ENCODE data around the gene CNTNAP1. TPM values are rescaled to one million over a fixed set of nuclear protein-coding genes. Genes with fewer than 3 reads are reported as not detected.

CNTNAP1 gene
- total RNA-seq, 6 experiments from 2014 or later = 26.0 to 43.7 (median 37.7) TPM

GRCh38 chr17:42673885-42674754, 8.2 kb upstream of the CNTNAP1 start:
- Mint-ChIP-seq H3K9me3 (no peaks in the 10 kb centered on the region), H3K27ac (peak overlapping the region; percentile 52), H3K36me3 (ENCODE audit: low read depth) (peaks cover 15% of the 10 kb centered on the region), H3K4me3 (peak overlapping the region; percentile 86), H3K27me3 (ENCODE audit: insufficient read depth) (peaks cover 1% of the 10 kb centered on the region), H3K4me1 (ENCODE audit: low read depth) (peaks cover 33% of the 10 kb centered on the region)
- DNase-seq = no peak
- peak; percentile 79 for TF ChIP-seq CTCF (IDR thresholded peaks at IDR 0.05)

GRCh38 chr17:42674755-42675347, 7.5 kb upstream of the CNTNAP1 start:
- Mint-ChIP-seq H3K4me3 (peak overlapping the region; percentile 86), H3K4me1 (ENCODE audit: low read depth) (peaks cover 37% of the 10 kb centered on the region), H3K27me3 (ENCODE audit: insufficient read depth) (peaks cover 1% of the 10 kb centered on the region; the same call in 1 of the 2 replicates), H3K36me3 (ENCODE audit: low read depth) (peaks cover 12% of the 10 kb centered on the region), H3K27ac (peak overlapping the region; percentile 52; the same call in 1 of the 2 replicates), H3K9me3 (no peaks in the 10 kb centered on the region)
- no peak for TF ChIP-seq CTCF (IDR thresholded peaks at IDR 0.05)
- DNase-seq = no peak

GRCh38 chr17:42675348-42675964, 6.9 kb upstream of the CNTNAP1 start:
- no peak for TF ChIP-seq CTCF (IDR thresholded peaks at IDR 0.05)
- no peaks in the 10 kb centered on the region for H3K9me3 Mint-ChIP-seq
- peaks cover 41% of the 10 kb centered on the region for H3K4me1 Mint-ChIP-seq (ENCODE audit: low read depth)
- H3K36me3 Mint-ChIP-seq (ENCODE audit: low read depth) = peaks cover 12% of the 10 kb centered on the region
- no peak for DNase-seq
- peaks cover 1% of the 10 kb centered on the region; the same call in 1 of the 2 replicates for H3K27me3 Mint-ChIP-seq (ENCODE audit: insufficient read depth)
- no peak overlapping the region for H3K27ac Mint-ChIP-seq
- H3K4me3 Mint-ChIP-seq = peak overlapping the region; percentile 86

- Mint-ChIP-seq H3K4me1 (ENCODE audit: low read depth) (peaks cover 46% of the 10 kb centered on the region), H3K9me3 (no peaks in the 10 kb centered on the region), H3K27ac (peak overlapping the region; percentile 62), H3K27me3 (ENCODE audit: insufficient read depth) (peaks cover 4% of the 10 kb centered on the region), H3K36me3 (ENCODE audit: low read depth) (peaks cover 9% of the 10 kb centered on the region), H3K4me3 (peak overlapping the region; percentile 86)
- no peak for TF ChIP-seq CTCF (IDR thresholded peaks at IDR 0.05)
- peak; percentile 56 for DNase-seq
These were observed 6.3 kb upstream of the CNTNAP1 start for GRCh38 chr17:42675965-42676423.

- Mint-ChIP-seq H3K27me3 (ENCODE audit: insufficient read depth) (peaks cover 7% of the 10 kb centered on the region), H3K4me1 (ENCODE audit: low read depth) (peaks cover 49% of the 10 kb centered on the region), H3K27ac (peak within 1 kb of the TSS; percentile 89), H3K4me3 (peak within 1 kb of the TSS; percentile 86), H3K36me3 (ENCODE audit: low read depth) (peaks cover 4% of the 10 kb centered on the region), H3K9me3 (no peaks in the 10 kb centered on the region)
- peak; percentile 21 for DNase-seq
- TF ChIP-seq CTCF (IDR thresholded peaks at IDR 0.05) = peak; percentile 67
These were observed 5.8 kb upstream of the CNTNAP1 start, which contains the start of gene PLEKHH3 for GRCh38 chr17:42676424-42677011. PLEKHH3 (minus strand) TSS chr17:42676994; CDS start chr17:42676563, 431 bp downstream.
